Posterior cingulate gyrus (tissue), 11 donors: ENCODE measurements around the gene GRAMD2B.
"Not testable (repeated sequence)": the region's sequence is repeated elsewhere in the genome, so short reads cannot be mapped to it uniquely, and the experiment has no call there.

Source experiments
- DNase-seq, 10 donors: peaks; one replicate each; pipeline versions ENCODE4 v3.0.0 to v3.0.0-alpha.2; 2020 to 2021; ENCODE audit warnings: mixed read lengths in 3 of 10
- intact Hi-C: fragments of 100-400 bp; cut with DNase I; formaldehyde crosslinking; loops from one replicate; pipeline ENCODE4 v1.15.1; 2023

Gene GRAMD2B

GRCh38 chr5:126403876-126404275 is 19.3 kb upstream of the GRAMD2B start:
- intact Hi-C loops, result no loop called here
- DNase-seq, result no peak

- intact Hi-C loops, result loop anchor here (10.0 kb wide), 1 partner anchor 56 kb away; no protein-coding TSS in a partner anchor
These were observed 12.6 kb upstream of the GRAMD2B start for GRCh38 chr5:126410623-126411022.

GRCh38 chr5:126413856-126414255 is 9.4 kb upstream of the GRAMD2B start:
- intact Hi-C loops, result loop anchor here (10.0 kb wide), 1 partner anchor 59 kb away; no protein-coding TSS in a partner anchor
- no peak for DNase-seq

More at GRCh38 chr5:126410623-126411022, 12.6 kb upstream of the GRAMD2B start:
- no peak for DNase-seq

GRCh38 chr5:126414874-126415502 is 8.2 kb upstream of the GRAMD2B start:
- intact Hi-C loops, result loop anchor here (10.0 kb wide), 1 partner anchor 60 kb away; no protein-coding TSS in a partner anchor
- DNase-seq, result no peak

GRCh38 chr5:126415789-126416188 is 7.4 kb upstream of the GRAMD2B start:
- intact Hi-C loops, result loop anchor here (10.0 kb wide), 1 partner anchor 61 kb away; no protein-coding TSS in a partner anchor
- DNase-seq, result no peak

- intact Hi-C loops, result loop anchor here (10.0 kb wide), 1 partner anchor 62 kb away; no protein-coding TSS in a partner anchor
These were observed 6.8 kb upstream of the GRAMD2B start for GRCh38 chr5:126416266-126416925.

GRCh38 chr5:126417178-126417577 is 6.0 kb upstream of the GRAMD2B start:
- peak in 4 of 10 donors; percentile 18 to 78 (median 53) for DNase-seq
- intact Hi-C loops, result loop anchor here (10.0 kb wide), 1 partner anchor 62 kb away; no protein-coding TSS in a partner anchor

More at GRCh38 chr5:126416266-126416925, 6.8 kb upstream of the GRAMD2B start:
- peak in 5 of 10 donors; percentile 19 to 87 (median 34) for DNase-seq

GRCh38 chr5:126419102-126419501 is 4.1 kb upstream of the GRAMD2B start:
- DNase-seq, result no peak
- intact Hi-C loops, result loop anchor here (10.0 kb wide), 1 partner anchor 64 kb away; no protein-coding TSS in a partner anchor

- no peak for DNase-seq
- intact Hi-C loops, result loop anchor here (10.0 kb wide), 1 partner anchor 56 kb away; no protein-coding TSS in a partner anchor
These were observed 5.2 kb downstream of the GRAMD2B start for GRCh38 chr5:126428421-126428820.

- no peak for DNase-seq
- intact Hi-C loops, result no loop called here
These were observed 7.4 kb downstream of the GRAMD2B start for GRCh38 chr5:126430631-126431030.

- intact Hi-C loops, result no loop called here
- no peak for DNase-seq
These were observed 10.5 kb downstream of the GRAMD2B start for GRCh38 chr5:126433701-126434100.

- no peak for DNase-seq
- intact Hi-C loops, result no loop called here
These were observed 12.1 kb downstream of the GRAMD2B start for GRCh38 chr5:126435261-126435660.

GRCh38 chr5:126435714-126436113 is 12.5 kb downstream of the GRAMD2B start:
- intact Hi-C loops, result no loop called here

GRCh38 chr5:126437721-126438120 is 14.5 kb downstream of the GRAMD2B start:
- no peak for DNase-seq
- intact Hi-C loops, result no loop called here

More at GRCh38 chr5:126435714-126436113, 12.5 kb downstream of the GRAMD2B start:
- no peak for DNase-seq

GRCh38 chr5:126438267-126438666 is 15.1 kb downstream of the GRAMD2B start:
- no peak for DNase-seq
- intact Hi-C loops, result no loop called here

- no peak for DNase-seq
- intact Hi-C loops, result no loop called here
These were observed 15.7 kb downstream of the GRAMD2B start for GRCh38 chr5:126438868-126439267.

GRCh38 chr5:126439724-126440123 is 16.5 kb downstream of the GRAMD2B start:
- DNase-seq, intact Hi-C loops: not testable (repeated sequence)

- intact Hi-C loops, result no loop called here
- no peak for DNase-seq
These were observed 18.0 kb downstream of the GRAMD2B start for GRCh38 chr5:126441230-126441629.

GRCh38 chr5:126443374-126443851 is 20.2 kb downstream of the GRAMD2B start:
- intact Hi-C loops, result no loop called here
- peak in 2 of 10 donors; percentile 24 to 84 for DNase-seq

- DNase-seq, result no peak
- intact Hi-C loops, result no loop called here
These were observed 20.9 kb downstream of the GRAMD2B start for GRCh38 chr5:126444137-126444536.

- no peak for DNase-seq
- intact Hi-C loops, result no loop called here
These were observed 22.4 kb downstream of the GRAMD2B start for GRCh38 chr5:126445502-126446174.
